Measurements from ENCODE around the gene SSRP1.

- TF ChIP-seq EP300 (IDR thresholded peaks at IDR 0.05): no peak
- no peak for TF ChIP-seq CTCF (IDR thresholded peaks at IDR 0.05)
Measured at GRCh38 chr11:57342702-57343101, 7.0 kb upstream of the SSRP1 start.

Measured in tibial nerve (tissue), 4 donors.